Uterus (tissue), 4 donors: Measurements from ENCODE around the gene TSPAN11. TPM values are rescaled to one million over a fixed set of nuclear protein-coding genes. Genes with fewer than 3 reads are reported as not detected.

Experiments
- DNase-seq, 2 donors: peaks; one replicate each; pipeline ENCODE4 v3.0.0-alpha.2; 2019 to 2020
- H3K27ac ChIP-seq, 2 donors: fragments of 200-600 bp; sonication (generic); 1 replicate in 1 of 2; 2 replicates in 1 of 2; pipeline ENCODE4 v1.5.1; 2016 to 2018
- H3K27me3 ChIP-seq, 2 donors: fragments of 200-600 bp; sonication (generic); one replicate each; pipeline ENCODE4 v1.5.1; 2018 to 2019; ENCODE audit warnings: control low read depth in 1 of 2
- H3K36me3 ChIP-seq, 2 donors: fragments of 200-600 bp; sonication (generic); one replicate each; pipeline ENCODE4 v1.5.1; 2019; ENCODE audit warnings: control low read depth in 1 of 2
- H3K4me1 ChIP-seq, 2 donors: fragments of 200-600 bp; sonication (generic); one replicate each; pipeline ENCODE4 v1.5.1; 2018 to 2019; ENCODE audit warnings: control low read depth in 1 of 2
- H3K4me3 ChIP-seq, 2 donors: fragments of 200-600 bp; sonication (generic); 1 replicate in 1 of 2; 2 replicates in 1 of 2; pipeline ENCODE4 v1.5.1; 2018 to 2019; ENCODE audit warnings: mild to moderate bottlenecking in 1 of 2
- H3K9me3 ChIP-seq, 2 donors: fragments of 200-600 bp; sonication (generic); one replicate each; pipeline ENCODE4 v1.5.1; 2019; ENCODE audit warnings: control low read depth in 1 of 2
- POLR2A ChIP-seq, 2 donors: fragments of 450-650 bp; IDR thresholded peaks; one replicate each; pipeline ENCODE4 v1.6.1; 2016; ENCODE audit warnings: antibody characterized with exemption in 2 of 2, mild to moderate bottlenecking in 1 of 2, moderate library complexity in 1 of 2
- intact Hi-C: fragments of 100-400 bp; cut with DNase I; formaldehyde crosslinking; loops from one replicate; pipeline ENCODE4 v1.15.1; 2023; ENCODE audit warnings: low total_unique reads
- total RNA-seq, 4 donors: library from RNA; depleted of rRNA in 3 of 4; stranded (reverse); fragments of >200 nt in 3 of 4; gene quantifications; one replicate each; pipeline versions ENCODE4 v1.1.0 to v1.2.4, GENCODE V29; 2014 to 2023
- TF ChIP-seq, protein P1 (sequence below), 4 experiments: fragments of 200-600 bp in 2 of 4; fragments of 450-650 bp in 2 of 4; sonication (generic) in 2 of 4; IDR thresholded peaks; one replicate each; pipeline ENCODE4 v1.5.1; 2016 to 2019; ENCODE audit warnings: antibody characterized with exemption in 4 of 4, mild to moderate bottlenecking in 2 of 4, moderate library complexity in 1 of 4
- donor health status: DM: yes; HTN: yes; CAD: no.

TSPAN11 gene
- total RNA-seq, 4 donors from 2014 or later: 0.51 to 9.4 (median 0.88) TPM

DNA sequence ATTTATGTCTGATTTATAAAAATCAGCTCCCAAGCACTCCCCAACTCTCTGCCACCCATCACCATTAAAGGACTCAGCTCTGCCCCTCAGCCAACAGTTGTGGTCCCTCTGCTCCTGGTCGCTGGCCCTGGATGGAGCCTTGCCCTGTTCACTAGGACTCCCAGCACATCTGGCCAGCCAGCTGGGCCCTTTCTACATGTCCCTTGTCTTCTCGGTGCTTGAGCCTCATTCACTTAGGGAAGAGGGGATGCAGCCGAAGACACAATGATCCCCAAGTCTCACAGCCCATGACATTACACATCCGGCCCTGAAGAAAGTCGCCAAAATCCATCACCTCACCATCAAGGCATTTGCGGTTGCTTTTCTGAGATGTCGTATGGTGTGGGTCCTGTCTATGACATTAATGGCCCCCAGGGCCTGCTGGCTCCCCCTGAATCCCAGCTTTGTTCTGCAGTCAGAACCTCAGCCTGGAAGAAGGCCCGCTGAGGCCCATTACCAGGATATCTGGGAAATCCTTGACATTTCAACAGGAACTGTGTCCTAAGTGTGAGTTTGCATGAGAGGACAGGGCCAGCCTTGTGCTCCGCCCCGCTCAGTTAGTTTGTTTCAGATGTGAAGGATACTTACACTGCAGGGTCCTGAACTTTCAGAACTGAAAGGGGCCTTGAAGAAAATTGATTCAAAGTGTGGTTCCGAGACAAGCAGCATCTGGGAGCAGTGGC lies 19.1 kb downstream of the TSPAN11 start:
- no peaks in the 10 kb centered on the region for H3K36me3 ChIP-seq
- no peak overlapping the region for H3K4me3 ChIP-seq
- DNase-seq: no peak
- no peaks in the 10 kb centered on the region for H3K9me3 ChIP-seq
- no peak overlapping the region for H3K27ac ChIP-seq
- H3K4me1 ChIP-seq: no peaks in the 10 kb centered on the region
- H3K27me3 ChIP-seq: no peaks in the 10 kb centered on the region
- TF ChIP-seq, protein P1, sequence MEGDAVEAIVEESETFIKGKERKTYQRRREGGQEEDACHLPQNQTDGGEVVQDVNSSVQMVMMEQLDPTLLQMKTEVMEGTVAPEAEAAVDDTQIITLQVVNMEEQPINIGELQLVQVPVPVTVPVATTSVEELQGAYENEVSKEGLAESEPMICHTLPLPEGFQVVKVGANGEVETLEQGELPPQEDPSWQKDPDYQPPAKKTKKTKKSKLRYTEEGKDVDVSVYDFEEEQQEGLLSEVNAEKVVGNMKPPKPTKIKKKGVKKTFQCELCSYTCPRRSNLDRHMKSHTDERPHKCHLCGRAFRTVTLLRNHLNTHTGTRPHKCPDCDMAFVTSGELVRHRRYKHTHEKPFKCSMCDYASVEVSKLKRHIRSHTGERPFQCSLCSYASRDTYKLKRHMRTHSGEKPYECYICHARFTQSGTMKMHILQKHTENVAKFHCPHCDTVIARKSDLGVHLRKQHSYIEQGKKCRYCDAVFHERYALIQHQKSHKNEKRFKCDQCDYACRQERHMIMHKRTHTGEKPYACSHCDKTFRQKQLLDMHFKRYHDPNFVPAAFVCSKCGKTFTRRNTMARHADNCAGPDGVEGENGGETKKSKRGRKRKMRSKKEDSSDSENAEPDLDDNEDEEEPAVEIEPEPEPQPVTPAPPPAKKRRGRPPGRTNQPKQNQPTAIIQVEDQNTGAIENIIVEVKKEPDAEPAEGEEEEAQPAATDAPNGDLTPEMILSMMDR (IDR thresholded peaks at IDR 0.05): no peak
- no peak for TF ChIP-seq POLR2A (IDR thresholded peaks at IDR 0.05)
- intact Hi-C loops: no loop called here

- intact Hi-C loops: no loop called here
- Histone ChIP-seq H3K4me1 (no peaks in the 10 kb centered on the region), H3K4me3 (no peak overlapping the region), H3K36me3 (no peaks in the 10 kb centered on the region), H3K9me3 (no peaks in the 10 kb centered on the region), H3K27me3 (no peaks in the 10 kb centered on the region), H3K27ac (no peak overlapping the region)
- TF ChIP-seq, protein P1 (IDR thresholded peaks at IDR 0.05): no peak
- TF ChIP-seq POLR2A (IDR thresholded peaks at IDR 0.05): no peak
- no peak for DNase-seq
Measured at GRCh38 chr12:30952015-30952414, 25.5 kb downstream of the TSPAN11 start.

- Histone ChIP-seq H3K36me3 (no peaks in the 10 kb centered on the region), H3K4me3 (no peak overlapping the region), H3K4me1 (no peaks in the 10 kb centered on the region), H3K27me3 (no peaks in the 10 kb centered on the region), H3K27ac (no peak overlapping the region), H3K9me3 (no peaks in the 10 kb centered on the region)
- TF ChIP-seq POLR2A (IDR thresholded peaks at IDR 0.05): no peak
- TF ChIP-seq, protein P1 (IDR thresholded peaks at IDR 0.05): no peak
- no peak for DNase-seq
- intact Hi-C loops: no loop called here
Measured at GRCh38 chr12:30953257-30953656, 26.7 kb downstream of the TSPAN11 start.

DNA sequence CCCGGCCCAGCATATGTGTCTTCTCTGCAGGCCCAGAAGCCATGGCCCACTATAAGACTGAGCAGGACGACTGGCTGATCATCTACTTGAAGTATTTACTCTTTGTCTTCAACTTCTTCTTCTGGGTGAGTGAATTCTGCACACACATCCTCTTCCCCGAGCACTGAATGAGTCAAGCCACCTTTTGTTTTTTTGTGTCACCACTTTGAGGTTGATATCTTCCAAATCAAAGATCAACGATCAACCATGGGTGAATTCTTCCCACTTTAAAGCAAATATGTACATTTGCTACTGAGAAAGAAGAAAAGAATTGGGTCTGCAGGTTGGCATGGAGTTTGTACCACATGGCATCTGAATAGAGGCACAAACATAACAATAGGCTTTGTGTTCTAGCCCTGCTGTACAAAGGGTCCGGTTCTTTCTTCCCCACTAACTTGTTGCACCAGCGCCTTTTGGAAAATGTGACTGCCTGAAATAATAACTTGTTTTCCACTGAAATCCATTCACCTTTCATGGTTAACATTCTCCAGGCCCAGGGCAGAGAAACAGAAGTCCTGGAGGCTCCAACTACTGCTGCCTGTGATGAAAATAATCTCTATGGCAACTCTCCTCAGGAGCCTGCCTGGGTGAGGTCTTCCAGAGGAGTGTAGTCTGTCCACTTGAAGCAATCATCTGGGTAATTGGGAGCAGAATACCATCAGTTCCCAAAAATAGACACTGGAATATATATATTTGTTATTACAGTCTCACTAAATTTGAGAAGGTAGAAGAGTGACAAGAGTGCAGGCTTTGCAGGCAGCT lies 27.6 kb downstream of the TSPAN11 start:
- TF ChIP-seq, protein P1 (IDR thresholded peaks at IDR 0.05): no peak
- no peak for TF ChIP-seq POLR2A (IDR thresholded peaks at IDR 0.05)
- no peak overlapping the region for H3K27ac ChIP-seq
- intact Hi-C loops: no loop called here

GRCh38 chr12:30955214-30955613 lies 28.7 kb downstream of the TSPAN11 start:
- no peak for DNase-seq
- Histone ChIP-seq H3K27ac (no peak overlapping the region), H3K4me3 (no peak overlapping the region), H3K9me3 (no peaks in the 10 kb centered on the region), H3K27me3 (no peaks in the 10 kb centered on the region), H3K4me1 (no peaks in the 10 kb centered on the region), H3K36me3 (no peaks in the 10 kb centered on the region)
- intact Hi-C loops: no loop called here
- TF ChIP-seq, protein P1 (IDR thresholded peaks at IDR 0.05): no peak
- no peak for TF ChIP-seq POLR2A (IDR thresholded peaks at IDR 0.05)

More for the DNA sequence above, 27.6 kb downstream of the TSPAN11 start:
- no peak for DNase-seq
- Histone ChIP-seq H3K27me3 (no peaks in the 10 kb centered on the region), H3K4me3 (no peak overlapping the region), H3K4me1 (no peaks in the 10 kb centered on the region), H3K9me3 (no peaks in the 10 kb centered on the region), H3K36me3 (no peaks in the 10 kb centered on the region)
